ENCODE measurements around the gene SPRN. TPM values are rescaled to one million over a fixed set of nuclear protein-coding genes. Genes with fewer than 3 reads are reported as not detected.

SPRN gene
- total RNA-seq, 6 donors from 2014 or later = 0.20 TPM; not detected in 5

DNA sequence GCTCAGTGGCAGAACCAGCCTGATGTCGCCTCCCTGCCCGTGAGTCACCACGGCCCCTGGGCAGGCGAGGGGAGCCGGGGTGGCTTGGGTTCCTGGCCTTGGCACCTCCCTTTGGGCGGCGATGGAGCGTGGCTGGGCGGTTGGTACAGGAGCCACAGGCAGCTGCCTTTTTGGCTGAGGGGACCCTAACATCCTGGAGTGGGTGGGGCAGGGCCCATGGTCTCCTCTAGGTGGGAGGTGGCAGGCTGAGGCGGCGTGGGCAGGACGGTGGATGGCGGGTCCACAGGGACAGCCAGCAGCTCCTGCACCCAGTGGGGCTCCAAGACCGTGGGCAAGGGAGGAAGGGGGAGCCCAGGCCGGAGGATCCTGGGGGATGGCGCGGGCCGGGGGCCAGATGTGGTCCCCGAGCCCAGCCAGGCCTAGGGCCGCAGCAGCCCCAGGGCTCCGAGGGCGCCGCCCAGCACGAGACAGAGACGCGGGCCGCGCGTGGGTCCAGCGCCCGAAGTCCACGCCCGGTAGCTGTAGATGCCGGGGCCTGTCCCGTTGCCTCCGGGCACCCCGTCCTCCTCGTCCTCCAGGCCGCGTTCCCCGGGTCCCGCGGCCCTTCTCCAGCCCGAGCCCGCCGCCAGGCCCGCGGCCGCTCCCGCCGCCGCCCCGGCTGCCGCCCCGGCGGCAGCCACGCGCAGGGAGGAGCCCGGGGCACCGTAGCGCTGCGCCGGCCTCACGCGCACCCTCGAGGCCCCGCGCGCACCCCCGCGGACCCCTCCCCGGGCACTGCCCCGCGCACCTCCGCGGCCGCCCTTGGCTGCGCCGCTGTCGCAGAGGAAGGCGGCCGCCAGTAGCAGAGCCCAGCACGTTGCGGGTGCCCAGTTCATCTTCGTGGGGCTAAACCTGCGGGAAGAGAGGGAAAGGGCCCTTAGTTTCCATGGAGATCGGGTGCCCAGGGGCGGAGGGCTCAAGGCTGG is 1.3 kb downstream of the SPRN start:
- Histone ChIP-seq H3K36me3 (peaks cover 0 to 26% (median 22%) of the 10 kb centered on the region in 4 donors), H3K9me3 (no peaks in the 10 kb centered on the region), H3K27me3 (peaks cover 0 to 9% (median 3%) of the 10 kb centered on the region in 4 donors), H3K27ac (no peak overlapping the region), H3K4me1 (peaks cover 2 to 13% (median 5%) of the 10 kb centered on the region in 4 donors), H3K4me3 (peak overlapping the region in 2 of 4 donors; percentile 18 to 20)
- 31 to 41% methylated on average over 19 to 32 of the region's 88 CpGs for WGBS, 2 donors
- ATAC-seq (ENCODE audit: low FRiP score in 2 of 2) = no peak
- no peak for TF ChIP-seq CTCF (IDR thresholded peaks at IDR 0.05)
- TF ChIP-seq POLR2AphosphoS5 (IDR thresholded peaks at IDR 0.05) = no peak
- no peak for TF ChIP-seq EP300 (IDR thresholded peaks at IDR 0.05)
- no peak for TF ChIP-seq POLR2A (IDR thresholded peaks at IDR 0.05)
- peak in 1 of 2 donors; percentile 85 for DNase-seq

GRCh38 chr10:133422223-133422806 is 2.1 kb downstream of the SPRN start:
- Histone ChIP-seq H3K4me3 (no peak overlapping the region), H3K9me3 (no peaks in the 10 kb centered on the region), H3K27ac (no peak overlapping the region), H3K27me3 (peaks cover 0 to 9% (median 3%) of the 10 kb centered on the region in 4 donors), H3K4me1 (peaks cover 2 to 13% (median 5%) of the 10 kb centered on the region in 4 donors), H3K36me3 (peaks cover 0 to 26% (median 24%) of the 10 kb centered on the region in 4 donors)
- DNase-seq = no peak
- no peak for ATAC-seq (ENCODE audit: low FRiP score in 2 of 2)
- 86 to 88% methylated on average over 8 to 16 of the region's 16 CpGs for whole genome bisulfite sequencing, 2 donors
- no peak for TF ChIP-seq POLR2A (IDR thresholded peaks at IDR 0.05)
- TF ChIP-seq CTCF (IDR thresholded peaks at IDR 0.05) = no peak
- no peak for TF ChIP-seq EP300 (IDR thresholded peaks at IDR 0.05)
- TF ChIP-seq POLR2AphosphoS5 (IDR thresholded peaks at IDR 0.05) = no peak

GRCh38 chr10:133421336-133422222 is 2.8 kb downstream of the SPRN start:
- ATAC-seq (ENCODE audit: low FRiP score in 2 of 2) (no peak), DNase-seq (peak in 1 of 2 donors; percentile 78)
- peaks cover 0 to 26% (median 24%) of the 10 kb centered on the region in 4 donors for H3K36me3 ChIP-seq
- H3K9me3 ChIP-seq = no peaks in the 10 kb centered on the region
- WGBS, 2 donors = 83 to 85% methylated on average over 4 to 15 of the region's 17 CpGs
- H3K4me3 ChIP-seq = no peak overlapping the region
- H3K27me3 ChIP-seq = peaks cover 0 to 9% (median 3%) of the 10 kb centered on the region in 4 donors
- H3K27ac ChIP-seq = no peak overlapping the region
- TF ChIP-seq EP300 (IDR thresholded peaks at IDR 0.05) (no peak), CTCF (IDR thresholded peaks at IDR 0.05) (no peak), POLR2A (IDR thresholded peaks at IDR 0.05) (no peak), POLR2AphosphoS5 (IDR thresholded peaks at IDR 0.05) (no peak)
- peaks cover 2 to 13% (median 5%) of the 10 kb centered on the region in 4 donors for H3K4me1 ChIP-seq

DNA sequence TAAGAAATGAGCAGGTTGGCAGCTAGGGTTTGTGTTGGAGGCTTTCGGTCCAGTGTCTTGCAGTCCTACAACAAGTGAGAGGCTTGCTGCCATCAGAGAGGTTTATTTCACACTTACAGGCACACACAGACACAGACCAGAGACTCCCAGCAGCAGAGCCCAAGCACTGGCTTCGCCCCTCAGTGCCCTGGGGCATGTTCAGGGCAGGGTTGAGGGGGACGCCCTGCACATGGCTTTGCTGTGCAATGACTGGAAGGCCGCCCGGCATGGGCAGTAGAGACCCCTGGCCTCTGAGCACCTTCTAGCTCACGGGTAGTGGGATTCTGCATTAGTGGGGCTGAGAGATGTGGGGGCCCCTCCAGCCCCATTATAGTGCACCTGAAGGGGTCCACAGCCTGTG is 3.8 kb downstream of the SPRN start:
- TF ChIP-seq POLR2A (IDR thresholded peaks at IDR 0.05) = no peak
- no peak for TF ChIP-seq POLR2AphosphoS5 (IDR thresholded peaks at IDR 0.05)
- no peak for TF ChIP-seq EP300 (IDR thresholded peaks at IDR 0.05)
- no peak for TF ChIP-seq CTCF (IDR thresholded peaks at IDR 0.05)

More for the DNA sequence above, 3.8 kb downstream of the SPRN start:
- H3K27me3 ChIP-seq = peaks cover 0 to 9% (median 3%) of the 10 kb centered on the region in 4 donors
- H3K4me3 ChIP-seq = no peak overlapping the region
- H3K36me3 ChIP-seq = peaks cover 0 to 28% (median 24%) of the 10 kb centered on the region in 4 donors
- H3K4me1 ChIP-seq = peaks cover 2 to 13% (median 5%) of the 10 kb centered on the region in 4 donors
- DNase-seq (peak in 1 of 2 donors; percentile 30), ATAC-seq (ENCODE audit: low FRiP score in 2 of 2) (no peak)
- WGBS, 2 donors = 83 to 86% methylated on average over 5 to 6 of the region's 6 CpGs
- H3K9me3 ChIP-seq = no peaks in the 10 kb centered on the region
- no peak overlapping the region for H3K27ac ChIP-seq

Measured in upper lobe of left lung (tissue), 6 donors.